CD4-positive, alpha-beta T cell (primary cell): ENCODE measurements around the gene REEP1. TPM values are rescaled to one million over a fixed set of nuclear protein-coding genes. Genes with fewer than 3 reads are reported as not detected.

Experiments
- ATAC-seq: fragments of 200-7000 bp; cut with Tn5 transposase; one replicate; pipeline ENCODE4 v1.10.0; 2022; ENCODE audit warnings: mild to moderate bottlenecking; ENCODE audit not compliant: poor library complexity
- CTCF ChIA-PET: fragments of 350-600 bp; sonication (Branson Sonifier 250); formaldehyde crosslinking; loops from one replicate; lab custom pipeline; 2021; ENCODE audit warnings: antibody characterized with exemption, inconsistent platforms; lab: Charles Lee
- POLR2A ChIA-PET: fragments of 350-600 bp; sonication (Branson Sonifier 250); formaldehyde crosslinking; loops from one replicate; lab custom pipeline; 2021; ENCODE audit warnings: antibody characterized with exemption, inconsistent platforms; lab: Charles Lee
- DNase-seq, 14 experiments: peaks; one replicate each; pipeline ENCODE4 v3.0.0-alpha.2; 2013 to 2020; ENCODE audit warnings: mixed read lengths in 2 of 14
- H3K27ac ChIP-seq, 2 donors: one replicate each; pipeline versions ENCODE4 v1.5.1 to v1.7.0; 2013; ENCODE audit warnings: low read length in 2 of 2, low read depth in 1 of 2, mild to moderate bottlenecking in 1 of 2
- H3K27me3 ChIP-seq, 2 experiments: 1 replicate in 1 of 2; 2 replicates in 1 of 2; pipeline versions ENCODE4 v1.6.1 to v1.7.0; 2013; ENCODE audit warnings: low read length in 2 of 2, control low read depth in 1 of 2, mild to moderate bottlenecking in 1 of 2, moderate library complexity in 1 of 2; ENCODE audit not compliant: insufficient read depth in 2 of 2, control insufficient read depth in 1 of 2
- H3K36me3 ChIP-seq: one replicate; pipeline ENCODE4 v1.6.1; 2013; ENCODE audit warnings: low read length, control low read depth; ENCODE audit not compliant: insufficient read depth
- H3K4me1 ChIP-seq: one replicate; pipeline ENCODE4 v1.6.1; 2013; ENCODE audit warnings: low read length, control low read depth; ENCODE audit not compliant: insufficient read depth
- H3K4me3 ChIP-seq: one replicate; pipeline ENCODE4 v1.5.1; 2013; ENCODE audit warnings: mild to moderate bottlenecking, low read length, moderate library complexity
- H3K9me3 ChIP-seq, 2 experiments: 1 replicate in 1 of 2; 2 replicates in 1 of 2; pipeline versions ENCODE4 v1.6.1 to v1.7.0; 2013; ENCODE audit warnings: low read length in 2 of 2, mild to moderate bottlenecking in 2 of 2, control low read depth in 1 of 2, moderate library complexity in 1 of 2; ENCODE audit not compliant: control insufficient read depth in 1 of 2, insufficient read depth in 1 of 2
- H3K27ac Mint-ChIP-seq: one replicate; pipeline ENCODE4 v1.8.0; 2020; ENCODE audit warnings: mixed read lengths
- H3K27me3 Mint-ChIP-seq: one replicate; pipeline ENCODE4 v1.8.0; 2021; ENCODE audit warnings: mixed read lengths
- H3K36me3 Mint-ChIP-seq: one replicate; pipeline ENCODE4 v1.8.0; 2021; ENCODE audit warnings: low read depth, mixed read lengths
- H3K4me1 Mint-ChIP-seq: one replicate; pipeline ENCODE4 v1.8.0; 2021; ENCODE audit warnings: low read depth, mixed read lengths
- H3K4me3 Mint-ChIP-seq: one replicate; pipeline ENCODE4 v1.8.0; 2020; ENCODE audit warnings: mild to moderate bottlenecking, mixed read lengths
- H3K9me3 Mint-ChIP-seq: one replicate; pipeline ENCODE4 v1.8.0; 2020; ENCODE audit warnings: mixed read lengths
- intact Hi-C, 2 experiments: fragments of 100-400 bp; cut with DNase I in 1 of 2; cut with micrococcal nuclease in 1 of 2; formaldehyde crosslinking; loops; one replicate each; pipeline versions ENCODE4 v1.15.1 to v1.9.0; 2023 to 2025; cut with DNase I, micrococcal nuclease
- total RNA-seq, 174 experiments: library from RNA in 2 of 174; stranded (reverse) in 2 of 174; gene quantifications; one replicate each; pipeline ENCODE4 v1.2.3 and lab custom pipeline; 2021 to 2026
- TF ChIP-seq, protein P1 (sequence below): fragments of 200-600 bp; IDR thresholded peaks from one replicate; pipeline ENCODE4 v1.8.0; 2022; ENCODE audit warnings: antibody characterized with exemption, mild to moderate bottlenecking

REEP1 gene
- total RNA-seq, 2 experiments from 2014 or later, result not detected

DNA sequence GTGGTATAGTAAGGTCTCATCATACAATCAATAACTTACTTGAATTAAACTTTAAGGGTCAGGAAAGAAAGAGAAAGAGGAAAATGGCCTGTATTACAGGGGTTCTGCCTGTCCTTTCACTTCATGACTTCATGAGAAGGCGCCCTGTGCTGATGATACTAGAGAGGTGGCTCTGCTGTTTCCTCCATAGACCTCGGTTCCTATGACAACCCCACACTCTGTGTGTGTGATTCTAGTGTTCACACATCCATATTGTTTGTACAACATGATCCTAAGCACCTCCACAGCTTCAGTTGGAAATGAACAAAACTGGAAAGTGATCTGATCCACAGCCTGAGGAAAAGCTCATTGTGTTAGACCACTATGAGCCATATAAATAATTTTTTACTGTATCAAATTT lies 7.0 kb upstream of the REEP1 start:
- Histone ChIP-seq H3K36me3 (no peaks in the 10 kb centered on the region), H3K27ac (no peak overlapping the region), H3K9me3 (peaks cover 12 to 19% of the 10 kb centered on the region in 2 experiments), H3K4me3 (no peak overlapping the region), H3K4me1 (no peaks in the 10 kb centered on the region), H3K27me3 (peaks cover 18 to 26% of the 10 kb centered on the region in 2 experiments)
- intact Hi-C loops, result no loop called here
- Mint-ChIP-seq H3K27ac (no peak overlapping the region), H3K4me3 (no peak overlapping the region), H3K4me1 (no peaks in the 10 kb centered on the region), H3K36me3 (no peaks in the 10 kb centered on the region), H3K9me3 (peaks cover 9% of the 10 kb centered on the region), H3K27me3 (peaks cover 66% of the 10 kb centered on the region)
- ATAC-seq (no peak), DNase-seq (no peak)
- TF ChIP-seq, protein P1, sequence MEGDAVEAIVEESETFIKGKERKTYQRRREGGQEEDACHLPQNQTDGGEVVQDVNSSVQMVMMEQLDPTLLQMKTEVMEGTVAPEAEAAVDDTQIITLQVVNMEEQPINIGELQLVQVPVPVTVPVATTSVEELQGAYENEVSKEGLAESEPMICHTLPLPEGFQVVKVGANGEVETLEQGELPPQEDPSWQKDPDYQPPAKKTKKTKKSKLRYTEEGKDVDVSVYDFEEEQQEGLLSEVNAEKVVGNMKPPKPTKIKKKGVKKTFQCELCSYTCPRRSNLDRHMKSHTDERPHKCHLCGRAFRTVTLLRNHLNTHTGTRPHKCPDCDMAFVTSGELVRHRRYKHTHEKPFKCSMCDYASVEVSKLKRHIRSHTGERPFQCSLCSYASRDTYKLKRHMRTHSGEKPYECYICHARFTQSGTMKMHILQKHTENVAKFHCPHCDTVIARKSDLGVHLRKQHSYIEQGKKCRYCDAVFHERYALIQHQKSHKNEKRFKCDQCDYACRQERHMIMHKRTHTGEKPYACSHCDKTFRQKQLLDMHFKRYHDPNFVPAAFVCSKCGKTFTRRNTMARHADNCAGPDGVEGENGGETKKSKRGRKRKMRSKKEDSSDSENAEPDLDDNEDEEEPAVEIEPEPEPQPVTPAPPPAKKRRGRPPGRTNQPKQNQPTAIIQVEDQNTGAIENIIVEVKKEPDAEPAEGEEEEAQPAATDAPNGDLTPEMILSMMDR, result no peak
- ChIA-PET CTCF (no interaction called here), POLR2A (no interaction called here)

DNA sequence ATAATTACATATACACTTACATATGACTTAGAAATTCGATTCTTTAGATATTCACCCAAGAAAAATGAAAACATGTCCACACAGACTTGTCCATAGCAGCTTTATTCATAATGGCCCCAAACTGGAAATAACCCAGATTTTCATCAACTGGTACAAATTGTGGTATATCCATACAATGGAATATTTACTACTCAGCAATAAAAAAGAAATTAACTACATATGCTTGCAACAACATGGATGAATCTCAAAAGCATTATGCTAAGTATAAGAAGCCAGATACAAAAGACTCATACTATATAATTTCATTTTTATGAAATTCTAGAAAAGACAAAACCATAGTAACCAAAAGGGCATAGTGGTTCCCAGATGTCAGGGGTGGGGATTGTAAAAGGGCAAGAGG lies 5.1 kb upstream of the REEP1 start:
- H3K4me1 Mint-ChIP-seq, result peaks cover 6% of the 10 kb centered on the region
- DNase-seq, result no peak
- H3K27ac Mint-ChIP-seq, result no peak overlapping the region
- POLR2A ChIA-PET, result no interaction called here
- CTCF ChIA-PET, result no interaction called here
- peaks cover 69% of the 10 kb centered on the region for H3K27me3 Mint-ChIP-seq
- no peak overlapping the region for H3K4me3 ChIP-seq
- H3K36me3 ChIP-seq, result no peaks in the 10 kb centered on the region
- intact Hi-C loops, result no loop called here
- H3K4me3 Mint-ChIP-seq, result no peak overlapping the region
- H3K4me1 ChIP-seq, result peaks cover 7% of the 10 kb centered on the region
- peaks cover 9% of the 10 kb centered on the region for H3K9me3 Mint-ChIP-seq
- no peaks in the 10 kb centered on the region for H3K36me3 Mint-ChIP-seq
- TF ChIP-seq, protein P1, result no peak
- H3K9me3 ChIP-seq, result peaks cover 17 to 19% of the 10 kb centered on the region in 2 experiments
- H3K27me3 ChIP-seq, result peaks cover 31 to 44% of the 10 kb centered on the region in 2 experiments
- no peak for ATAC-seq
- no peak overlapping the region for H3K27ac ChIP-seq

DNA sequence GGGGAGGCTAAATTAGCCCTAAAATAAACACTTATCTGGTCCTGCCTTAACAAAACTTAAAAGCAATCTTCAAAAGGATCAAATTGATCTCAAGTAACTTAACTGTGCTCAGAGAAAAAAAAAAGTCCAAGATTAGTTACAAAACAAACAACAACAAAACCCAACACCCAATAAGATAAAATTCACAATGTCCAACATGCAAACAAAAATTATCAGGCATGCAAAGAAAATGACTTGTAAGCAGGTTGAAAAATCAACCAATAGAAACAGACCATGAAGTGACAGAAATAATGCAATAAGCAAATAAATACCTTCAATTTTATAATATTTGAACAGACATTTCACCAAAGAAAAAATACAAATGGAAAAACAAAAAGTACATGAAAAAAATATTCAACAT lies 4.0 kb upstream of the REEP1 start:
- Mint-ChIP-seq H3K4me3 (no peak overlapping the region), H3K27me3 (peaks cover 67% of the 10 kb centered on the region), H3K9me3 (peaks cover 9% of the 10 kb centered on the region), H3K27ac (no peak overlapping the region), H3K36me3 (no peaks in the 10 kb centered on the region), H3K4me1 (peaks cover 11% of the 10 kb centered on the region)
- POLR2A ChIA-PET, result no interaction called here
- Histone ChIP-seq H3K9me3 (peaks cover 17 to 19% of the 10 kb centered on the region in 2 experiments), H3K27me3 (peaks cover 30 to 49% of the 10 kb centered on the region in 2 experiments), H3K27ac (no peak overlapping the region), H3K4me1 (peaks cover 12% of the 10 kb centered on the region), H3K36me3 (no peaks in the 10 kb centered on the region), H3K4me3 (no peak overlapping the region)
- DNase-seq (no peak), ATAC-seq (no peak)
- CTCF ChIA-PET, result no interaction called here
- intact Hi-C loops, result no loop called here
- TF ChIP-seq, protein P1, result no peak
